ENCODE data around the gene LRRN4.

The LRRN4 gene

DNA sequence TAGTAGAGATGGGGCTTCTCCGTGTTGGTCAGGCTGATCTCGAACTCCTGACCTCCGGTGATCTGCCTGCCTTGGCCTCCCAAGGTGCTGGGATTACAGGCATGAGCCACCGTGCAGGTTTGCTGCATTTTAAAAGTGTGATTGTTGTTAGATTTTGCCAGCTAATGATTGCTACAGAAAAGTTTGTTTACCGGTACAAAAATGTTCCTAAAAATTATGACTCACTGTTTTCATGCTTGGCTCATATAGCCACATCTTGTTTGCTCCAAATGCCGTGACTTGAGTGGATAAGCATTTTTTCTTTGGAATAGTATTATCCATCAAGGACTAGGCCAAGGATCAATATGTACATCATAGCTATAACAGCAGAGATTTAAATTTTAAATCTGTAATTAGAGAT, 24.3 kb downstream of the LRRN4 start:
- no peak for DNase-seq

DNA sequence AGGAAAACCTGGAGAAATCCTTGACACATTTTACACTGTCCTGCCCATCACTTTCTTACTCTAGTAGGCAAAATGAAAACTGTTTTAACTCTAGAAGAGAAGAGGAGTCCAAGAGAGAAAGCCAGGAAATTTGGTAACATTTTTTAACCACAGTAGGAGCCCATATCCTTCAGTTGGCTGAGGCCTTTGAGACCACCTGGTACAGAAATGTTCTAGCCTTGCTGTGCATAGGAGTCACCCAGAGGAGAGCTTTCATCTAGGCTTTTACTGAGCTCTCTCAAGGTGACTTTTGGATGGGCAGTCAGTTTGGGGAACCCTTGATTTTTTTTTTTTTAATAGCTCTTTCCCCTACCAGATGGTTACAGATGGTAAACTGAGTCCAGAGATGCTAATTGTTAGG, 25.0 kb downstream of the LRRN4 start:
- no peak for DNase-seq

DNA sequence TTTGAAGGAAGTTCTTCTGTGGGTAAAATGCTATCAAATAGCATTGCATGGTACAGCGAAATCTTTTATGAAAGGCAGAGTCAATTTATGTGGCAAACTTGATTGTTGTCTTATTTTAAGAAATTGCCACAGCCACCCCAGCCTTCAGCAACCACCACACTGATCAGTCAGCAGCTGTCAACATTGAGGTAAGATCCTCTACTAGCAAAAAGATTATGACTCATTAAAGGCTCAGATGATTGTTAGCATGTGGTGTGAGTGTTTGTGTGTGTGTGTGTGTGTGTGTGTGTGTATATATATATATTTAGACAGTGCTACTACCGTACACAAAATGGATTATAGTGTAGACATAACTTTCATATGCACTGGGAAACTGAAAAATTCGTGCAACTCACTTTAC, 27.8 kb downstream of the LRRN4 start:
- no peak for DNase-seq

DNA sequence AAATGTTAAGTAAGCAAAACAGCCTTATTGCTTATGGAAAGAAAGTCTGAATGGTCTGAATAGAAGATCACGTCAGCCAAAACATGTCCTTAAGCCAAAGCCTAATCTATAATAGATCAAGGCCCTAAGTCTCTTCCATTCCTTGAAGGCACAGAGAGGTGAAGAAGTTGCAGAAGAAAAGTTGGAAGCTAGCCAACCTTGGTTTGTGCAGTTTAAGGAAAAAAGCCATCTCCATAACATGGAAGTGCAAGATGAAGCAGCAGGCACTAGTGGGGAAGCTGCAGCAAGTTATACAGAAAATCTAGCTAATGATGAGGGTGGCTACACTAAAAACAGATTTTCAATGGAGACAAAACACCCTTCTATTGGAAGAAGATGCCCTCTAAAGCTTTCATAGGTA, 29.1 kb downstream of the LRRN4 start:
- DNase-seq: no peak

DNA sequence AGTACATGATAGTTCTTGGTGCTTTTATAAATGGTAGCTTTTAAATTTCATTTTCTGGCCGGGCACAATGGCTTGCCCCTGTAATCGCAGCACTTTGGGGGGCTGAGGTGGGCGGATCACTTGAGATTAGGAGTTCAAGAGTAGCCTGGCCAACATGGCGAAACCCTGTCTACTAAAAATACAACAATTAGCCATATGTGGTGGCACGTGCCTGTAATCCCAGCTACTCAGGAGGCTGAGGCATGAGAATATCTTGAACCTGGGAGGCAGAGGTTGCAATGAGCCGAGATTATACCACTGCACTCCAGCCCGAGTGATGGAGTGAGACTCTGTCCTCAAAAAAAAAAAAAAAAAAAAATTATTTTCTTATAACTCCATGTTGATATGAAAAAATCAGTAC, 36.0 kb downstream of the LRRN4 start:
- DNase-seq: no peak

DNA sequence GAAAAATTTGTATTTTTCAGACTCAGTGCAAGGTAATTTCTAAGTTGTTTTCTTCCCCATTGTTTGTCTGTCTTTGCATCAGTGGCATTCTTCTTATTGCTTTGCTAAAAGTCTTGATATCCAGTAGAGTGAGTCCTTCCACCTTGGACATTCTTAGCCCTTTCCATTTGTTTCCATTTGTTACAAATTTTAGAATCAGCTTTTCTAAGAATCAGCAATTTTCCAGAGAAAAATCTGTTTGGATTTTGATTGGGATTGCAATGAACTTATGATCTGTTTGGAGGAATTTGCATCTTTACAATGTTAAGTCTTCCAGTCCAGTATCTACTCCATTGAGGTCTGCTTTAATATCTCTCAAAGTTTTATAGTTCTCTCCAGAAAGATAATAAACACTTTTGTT, 36.4 kb downstream of the LRRN4 start:
- DNase-seq: no peak

DNA sequence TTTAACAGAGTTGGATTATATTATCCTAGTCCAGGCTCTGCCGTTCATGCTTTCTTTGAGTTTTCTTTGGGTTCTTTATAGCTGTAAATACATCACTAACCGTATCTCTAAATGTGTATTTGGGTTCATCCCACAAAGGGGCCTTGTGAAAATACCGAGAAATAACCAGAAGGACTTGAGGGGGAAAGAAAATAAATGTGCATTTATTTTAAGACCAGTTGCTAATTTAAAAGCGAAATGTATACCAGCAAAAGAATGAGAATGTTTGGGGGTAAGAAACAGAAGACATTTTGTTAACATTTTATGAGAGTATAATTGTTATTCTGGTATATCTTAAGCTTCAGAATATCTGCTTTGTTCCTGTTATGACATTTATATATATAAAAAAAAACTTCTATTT, 38.9 kb downstream of the LRRN4 start:
- DNase-seq: no peak

DNA sequence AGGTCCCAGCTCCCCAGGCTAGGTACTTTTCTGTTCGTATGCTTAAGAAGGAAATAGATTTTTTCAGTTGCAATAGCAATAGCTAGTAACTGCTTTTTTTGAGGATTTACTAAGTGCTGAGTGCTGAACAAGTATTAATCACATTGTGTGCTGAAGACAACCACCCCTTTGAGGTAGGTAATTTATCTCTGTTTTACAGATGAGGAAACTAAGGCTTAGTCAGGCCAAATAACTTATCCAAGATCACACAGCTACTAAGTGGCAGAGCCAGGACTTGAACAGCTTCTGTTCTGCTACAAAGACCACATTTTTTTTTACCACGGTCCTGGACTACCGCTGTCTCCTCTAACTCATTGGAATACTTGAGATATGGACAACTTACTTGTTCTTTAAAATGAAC, 39.8 kb downstream of the LRRN4 start:
- DNase-seq: no peak

DNA sequence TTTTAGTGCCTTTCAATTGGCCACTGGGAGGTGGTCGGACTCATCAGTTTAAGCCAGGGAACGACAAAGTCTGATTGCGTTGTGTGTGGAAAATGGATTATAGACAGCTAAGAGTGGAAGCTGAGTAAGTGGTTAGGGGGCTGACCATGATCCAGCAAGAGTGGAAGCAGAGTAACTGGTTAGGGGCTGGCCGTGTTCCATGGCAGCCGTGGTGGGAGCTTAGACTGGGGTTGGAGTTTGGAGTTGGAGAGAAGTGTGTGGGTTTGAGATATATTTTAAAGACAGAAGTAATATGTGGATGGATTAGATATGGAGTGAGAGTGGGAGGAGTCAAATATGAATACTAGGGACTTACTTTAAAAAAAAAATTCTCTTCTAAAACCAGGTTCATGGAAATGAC, 41.7 kb downstream of the LRRN4 start:
- no peak for DNase-seq

DNA sequence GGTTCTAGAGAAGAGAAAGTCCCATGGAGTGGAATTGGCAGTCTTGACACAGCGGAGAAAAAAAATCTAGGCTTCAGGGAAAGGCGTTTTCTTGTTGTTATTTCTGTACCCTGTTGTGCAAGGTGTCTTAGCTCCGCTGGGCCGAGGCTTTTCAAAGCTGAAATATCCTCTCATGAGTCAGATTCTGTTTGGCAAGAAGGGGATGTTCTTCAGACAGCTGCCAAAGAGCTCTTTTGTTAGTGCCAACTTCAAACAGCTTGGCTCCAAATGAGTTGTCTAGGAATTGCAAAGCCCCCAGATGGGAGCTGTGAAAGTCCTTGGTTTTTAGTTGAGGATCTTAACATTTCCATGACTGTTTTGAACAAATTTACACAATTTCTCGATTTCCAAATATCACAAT, 45.6 kb downstream of the LRRN4 start:
- DNase-seq: peak; percentile 50

DNA sequence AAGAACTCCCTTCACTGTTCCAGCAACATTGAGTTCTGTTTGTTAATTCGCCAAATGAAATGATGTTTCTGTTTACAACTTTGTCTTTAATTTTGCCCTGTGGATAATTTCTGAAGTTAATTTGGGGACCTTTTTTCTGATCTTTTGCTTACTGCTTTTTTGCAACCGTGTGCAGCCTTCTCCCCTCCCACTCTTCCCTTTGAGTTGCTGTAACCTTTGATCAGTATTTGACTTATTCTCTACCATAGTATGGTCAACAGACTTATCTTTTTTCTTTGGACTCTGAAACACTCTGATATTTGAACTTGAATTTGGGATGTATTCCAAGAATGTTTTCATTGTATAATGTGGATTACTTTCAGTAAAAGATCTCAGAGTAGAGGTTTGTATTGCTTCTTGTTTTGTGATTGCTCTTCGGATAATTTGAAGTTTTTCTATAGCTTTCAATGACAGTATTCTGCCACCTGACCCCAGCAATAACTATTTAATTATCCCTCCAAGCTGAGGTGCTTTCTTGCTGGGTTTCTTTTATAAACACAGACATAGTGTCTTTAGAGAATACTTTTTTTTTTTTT, 46.2 kb downstream of the LRRN4 start:
- no peak for DNase-seq

DNA sequence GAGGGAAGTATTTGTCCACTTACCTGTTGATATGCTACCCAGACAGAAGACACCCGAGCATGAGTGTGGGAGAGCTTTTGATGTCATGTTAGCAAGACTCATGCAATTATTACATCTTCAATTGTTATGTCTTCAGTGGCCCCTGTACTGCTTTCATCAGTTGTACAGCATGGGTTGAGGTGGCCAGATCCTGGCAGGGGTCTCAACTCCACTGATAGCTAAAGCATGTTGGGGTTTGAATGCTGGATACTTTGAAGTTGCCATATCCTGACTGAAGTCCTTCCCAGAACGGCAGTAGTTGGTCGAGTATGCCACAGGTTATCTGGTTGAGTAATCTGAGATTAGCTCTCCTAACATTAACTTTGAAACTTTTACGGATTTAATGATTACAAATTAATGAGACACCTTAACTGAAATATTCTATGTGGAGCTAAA, 46.7 kb downstream of the LRRN4 start:
- no peak for DNase-seq

DNA sequence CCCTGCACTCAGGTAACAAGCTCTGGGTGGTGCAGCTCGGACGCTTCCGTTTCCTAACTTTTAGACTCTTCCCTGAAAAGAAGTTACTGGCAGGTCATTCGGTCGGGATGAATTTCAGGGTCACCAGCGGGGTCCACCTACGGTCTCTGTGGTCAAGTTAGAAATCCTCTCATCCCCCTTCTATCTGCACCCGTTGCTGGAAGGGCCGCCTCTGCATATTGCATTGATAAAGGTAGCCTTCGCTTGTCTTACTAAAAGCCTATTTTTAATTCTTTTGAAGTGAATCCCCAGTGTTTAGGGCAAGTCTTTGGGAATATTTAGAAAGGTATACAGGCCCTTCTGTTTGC, 47.3 kb downstream of the LRRN4 start:
- DNase-seq: no peak

DNA sequence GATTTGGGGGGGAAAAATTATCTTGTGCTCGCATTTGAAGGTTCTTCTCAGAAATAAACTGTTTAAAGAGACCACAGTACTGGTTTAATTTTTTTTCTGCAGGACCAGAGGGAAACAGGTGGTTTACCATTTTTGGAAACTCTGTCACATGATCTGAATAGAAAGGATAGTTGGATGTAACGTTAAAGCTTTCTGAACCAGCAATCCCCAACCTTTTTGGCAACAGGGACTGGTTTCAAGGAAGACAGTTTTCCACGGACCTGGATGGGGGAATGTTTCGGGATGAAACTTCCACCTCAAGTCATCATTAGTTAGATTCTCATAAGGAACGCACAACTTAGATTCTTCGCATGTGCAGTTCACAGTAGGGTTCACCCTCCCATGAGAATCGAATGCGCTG, 53.0 kb downstream of the LRRN4 start:
- DNase-seq: no peak

DNA sequence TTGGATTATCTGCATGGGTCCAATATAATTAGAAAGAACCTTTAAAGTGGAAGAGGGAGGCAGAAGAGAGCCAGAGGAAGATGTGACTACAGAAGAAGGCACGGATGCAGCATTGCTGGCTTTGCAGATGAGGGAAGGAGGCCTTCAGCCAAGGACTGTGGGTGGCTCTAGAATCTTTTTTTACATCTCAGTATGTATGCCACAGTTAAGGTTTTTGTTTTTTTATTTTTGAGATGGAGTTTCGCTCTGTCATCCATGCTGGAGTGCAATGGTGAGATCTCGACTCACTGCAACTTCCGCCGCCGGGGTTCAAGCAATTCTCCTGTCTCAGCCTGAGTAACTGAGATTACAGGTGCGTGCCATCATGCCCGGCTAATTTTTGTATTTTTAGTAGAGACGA, 54.1 kb downstream of the LRRN4 start:
- no peak for DNase-seq

DNA sequence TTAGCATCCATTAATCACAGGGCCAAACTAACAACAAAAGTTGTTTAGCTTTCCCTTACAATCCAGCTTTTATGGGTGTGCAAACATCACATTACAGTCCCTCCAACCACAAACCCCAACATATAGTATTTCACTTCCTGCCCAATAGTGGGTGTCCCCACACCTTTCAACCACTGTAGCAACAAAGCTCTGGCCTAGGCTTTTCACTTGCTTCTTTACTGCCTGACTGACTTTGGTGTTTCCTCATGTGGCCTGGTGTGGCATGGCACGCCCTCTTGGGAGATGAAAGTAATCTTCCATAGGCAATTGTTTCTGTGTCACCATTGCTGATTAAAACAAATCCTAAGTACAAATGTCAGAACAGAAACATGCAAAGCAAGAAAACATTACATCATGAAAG, 57.1 kb downstream of the LRRN4 start:
- peak; percentile 51 for DNase-seq

DNA sequence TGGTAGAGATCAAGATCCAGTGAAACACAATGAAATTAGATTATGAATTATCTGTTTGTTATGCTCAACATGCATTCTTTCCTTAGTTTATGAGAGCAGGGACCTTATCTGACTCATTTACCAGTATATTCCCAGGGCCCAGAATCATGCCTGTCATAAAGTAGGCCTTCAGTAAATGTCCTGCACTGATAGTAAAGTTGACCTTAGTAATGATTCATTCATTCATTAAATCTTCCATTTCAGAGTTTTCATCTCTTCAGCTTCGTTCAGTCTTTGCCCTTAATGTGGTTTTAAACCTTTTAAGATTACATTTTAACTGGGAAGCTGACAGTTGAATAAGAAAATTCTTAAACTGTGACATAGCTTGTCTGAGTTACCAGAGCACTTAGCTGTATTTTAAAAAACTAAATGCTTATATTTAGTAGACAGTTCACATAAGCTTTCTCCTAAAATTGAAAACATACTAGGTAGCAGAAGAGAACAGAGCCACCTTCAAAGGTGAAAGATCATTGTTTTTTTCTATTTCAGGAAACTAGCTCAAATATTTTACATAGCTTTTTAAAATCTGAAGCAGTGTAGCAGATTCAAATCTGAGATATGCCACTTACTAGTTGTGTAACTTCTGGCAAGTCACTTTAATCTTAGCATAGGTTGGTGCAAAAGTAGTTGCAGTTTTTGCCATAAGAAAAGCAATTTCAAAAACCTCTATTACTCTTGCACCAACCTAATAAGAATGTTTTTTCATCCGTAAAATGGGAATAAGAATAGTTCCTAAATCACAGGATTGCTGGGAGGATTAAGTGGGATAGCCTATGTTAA, 62.0 kb downstream of the LRRN4 start:
- DNase-seq: no peak

DNA sequence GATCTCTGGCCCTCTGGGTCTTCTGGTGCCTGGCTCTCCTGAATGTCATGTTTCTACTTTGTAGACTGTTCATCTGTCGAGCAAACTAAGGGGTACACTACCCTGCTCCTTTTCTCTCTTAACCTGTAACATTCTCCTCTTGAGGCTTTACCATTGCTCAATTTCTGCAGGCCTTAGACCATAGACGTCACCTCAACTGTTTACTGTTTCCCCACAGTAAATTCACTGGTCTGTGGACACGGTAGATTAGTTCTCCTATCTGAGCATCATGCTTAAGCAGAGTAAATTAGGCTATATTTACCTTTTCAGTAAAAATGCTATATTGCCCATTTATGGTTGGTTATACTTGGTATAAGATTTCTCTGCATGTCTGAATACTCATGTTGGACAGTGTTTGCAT, 62.9 kb downstream of the LRRN4 start:
- DNase-seq: no peak
